Subcutaneous adipose tissue (tissue), 4 donors: Measurements from ENCODE around the gene ERC1. TPM values are rescaled to one million over a fixed set of nuclear protein-coding genes. Genes with fewer than 3 reads are reported as not detected.

Source experiments
- total RNA-seq, 4 donors: library from RNA; depleted of rRNA; stranded (reverse); fragments of >200 nt; gene quantifications; one replicate each; pipeline ENCODE4 v1.1.0, GENCODE V29; 2016
- TF ChIP-seq, protein P1 (sequence below): fragments of 450-650 bp; IDR thresholded peaks from one replicate; pipeline ENCODE4 v1.5.1; 2016; ENCODE audit warnings: low read depth, mild to moderate bottlenecking, control low read depth, antibody characterized with exemption, moderate library complexity

The ERC1 gene
- total RNA-seq, 4 donors from 2014 or later = 40.3 to 71.8 (median 62.3) TPM

DNA sequence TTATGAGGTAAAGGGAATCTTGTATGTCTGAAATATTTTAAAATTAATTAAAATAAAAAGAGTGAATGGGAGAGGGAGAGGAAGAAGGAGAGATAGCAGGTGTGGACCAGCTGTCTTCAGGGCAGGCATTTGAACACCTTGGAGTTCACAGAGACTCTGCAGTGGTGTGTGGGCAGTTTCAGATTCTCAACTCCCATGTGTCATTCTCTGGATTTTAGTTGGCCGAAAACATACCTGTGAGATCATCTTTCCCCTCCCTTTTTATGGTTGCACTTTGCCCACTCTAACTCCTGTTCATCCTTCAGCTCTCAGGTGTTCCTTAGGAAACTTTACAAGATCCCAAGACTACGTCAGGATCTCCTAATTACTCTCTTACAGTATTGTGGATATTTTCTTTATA lies 108.1 kb downstream of the ERC1 start:
- TF ChIP-seq, protein P1, sequence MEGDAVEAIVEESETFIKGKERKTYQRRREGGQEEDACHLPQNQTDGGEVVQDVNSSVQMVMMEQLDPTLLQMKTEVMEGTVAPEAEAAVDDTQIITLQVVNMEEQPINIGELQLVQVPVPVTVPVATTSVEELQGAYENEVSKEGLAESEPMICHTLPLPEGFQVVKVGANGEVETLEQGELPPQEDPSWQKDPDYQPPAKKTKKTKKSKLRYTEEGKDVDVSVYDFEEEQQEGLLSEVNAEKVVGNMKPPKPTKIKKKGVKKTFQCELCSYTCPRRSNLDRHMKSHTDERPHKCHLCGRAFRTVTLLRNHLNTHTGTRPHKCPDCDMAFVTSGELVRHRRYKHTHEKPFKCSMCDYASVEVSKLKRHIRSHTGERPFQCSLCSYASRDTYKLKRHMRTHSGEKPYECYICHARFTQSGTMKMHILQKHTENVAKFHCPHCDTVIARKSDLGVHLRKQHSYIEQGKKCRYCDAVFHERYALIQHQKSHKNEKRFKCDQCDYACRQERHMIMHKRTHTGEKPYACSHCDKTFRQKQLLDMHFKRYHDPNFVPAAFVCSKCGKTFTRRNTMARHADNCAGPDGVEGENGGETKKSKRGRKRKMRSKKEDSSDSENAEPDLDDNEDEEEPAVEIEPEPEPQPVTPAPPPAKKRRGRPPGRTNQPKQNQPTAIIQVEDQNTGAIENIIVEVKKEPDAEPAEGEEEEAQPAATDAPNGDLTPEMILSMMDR = no peak

DNA sequence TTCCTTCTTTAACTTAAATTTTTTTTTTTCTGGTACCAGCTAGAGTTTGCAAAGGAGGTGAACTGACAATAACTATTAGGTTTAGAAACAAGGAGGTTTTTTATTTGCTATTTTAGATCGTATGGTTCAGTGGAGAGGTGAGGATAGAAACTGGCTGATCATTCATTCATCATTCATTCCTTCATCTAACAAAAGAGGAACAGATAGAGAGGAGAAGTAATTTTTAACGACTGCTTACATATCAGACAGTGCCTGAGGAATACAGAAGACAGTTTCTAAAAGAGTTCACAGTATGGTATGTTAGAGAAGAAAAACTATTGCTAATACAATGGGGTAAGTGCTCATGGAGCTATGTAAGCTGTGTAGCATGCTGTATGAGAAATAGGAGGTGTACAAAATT lies 111.1 kb downstream of the ERC1 start:
- TF ChIP-seq, protein P1 = no peak

DNA sequence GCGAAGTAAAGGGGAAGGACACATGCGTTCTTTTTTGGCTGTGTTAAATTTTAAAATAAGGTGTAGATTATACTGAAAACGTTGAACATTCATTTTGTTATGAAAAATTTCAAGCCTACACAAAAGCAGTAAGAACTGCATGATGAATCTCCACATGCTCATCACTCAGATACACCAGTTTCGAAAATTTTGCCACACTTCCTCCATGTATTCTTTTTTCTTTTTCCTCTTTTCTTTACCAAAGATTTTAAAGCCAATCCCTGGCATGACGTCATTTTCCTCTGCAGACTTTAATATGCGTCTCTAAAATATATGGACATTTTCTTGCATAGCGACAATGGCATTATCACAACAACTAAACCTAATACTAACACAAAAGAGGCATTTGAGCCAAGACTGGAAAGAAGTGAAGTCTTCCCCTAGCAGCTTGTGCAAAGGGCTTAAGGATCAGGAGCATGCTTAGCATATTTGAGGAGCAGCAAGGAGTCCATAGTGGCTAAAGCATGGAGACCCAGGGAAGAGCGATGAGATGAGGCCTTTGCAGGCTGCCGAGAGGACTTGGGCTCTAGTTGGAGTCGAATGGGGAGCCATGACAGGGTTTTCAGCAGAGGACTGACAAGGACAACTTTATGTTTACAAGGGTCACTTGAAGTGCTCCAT lies 111.9 kb downstream of the ERC1 start:
- TF ChIP-seq, protein P1 = no peak

DNA sequence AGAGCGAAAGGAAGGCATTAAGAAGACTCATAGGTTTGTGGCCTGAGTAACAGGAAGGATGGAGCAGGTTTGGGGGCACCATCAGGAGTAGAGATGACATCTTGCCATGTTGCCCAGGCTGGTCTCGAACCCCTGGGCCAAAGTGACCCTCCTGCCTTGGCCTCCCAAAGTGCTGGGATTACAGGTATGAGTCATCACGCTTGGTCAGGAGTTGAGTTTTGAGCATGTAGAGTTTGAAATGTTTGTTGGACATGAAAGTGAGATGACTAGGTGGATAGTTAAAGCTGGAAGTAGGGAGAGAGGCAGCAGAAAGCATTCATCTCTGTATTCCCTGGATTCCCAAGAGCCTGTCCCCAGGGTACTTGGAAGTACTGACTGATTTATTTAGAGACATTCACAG lies 112.6 kb downstream of the ERC1 start:
- TF ChIP-seq, protein P1 = no peak

DNA sequence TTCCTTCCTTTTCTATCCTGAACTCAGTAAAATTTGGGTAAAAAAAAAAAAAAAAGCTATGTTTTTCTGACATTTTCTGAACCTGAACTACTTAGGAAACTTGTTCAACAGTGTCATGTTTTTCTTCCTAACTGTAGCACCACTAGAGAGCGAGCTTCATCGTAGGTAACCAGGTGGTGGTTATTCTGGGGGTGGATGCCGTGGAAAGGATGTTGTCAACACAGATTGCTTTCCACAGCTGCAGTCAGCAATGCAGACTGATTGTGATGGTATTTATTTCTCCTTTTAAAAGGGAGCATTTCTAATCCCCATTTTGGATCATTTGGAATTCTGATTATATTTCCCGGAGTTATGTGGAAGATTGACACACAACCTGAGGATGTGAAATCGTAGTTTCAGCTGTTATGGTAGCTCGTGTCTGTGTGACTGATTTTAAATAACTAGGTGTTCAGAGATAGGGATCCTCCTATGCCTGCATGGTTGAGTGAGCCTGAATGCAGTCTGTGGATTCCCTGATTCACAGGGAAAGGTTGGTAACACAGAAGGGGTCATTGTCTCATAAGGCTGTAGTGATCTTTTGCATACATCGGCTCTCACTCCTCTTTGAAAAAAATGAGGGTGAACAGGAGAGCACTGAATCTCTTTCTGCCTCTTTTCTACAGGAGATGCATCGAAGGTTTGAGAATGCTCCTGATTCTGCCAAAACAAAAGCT lies 113.2 kb downstream of the ERC1 start:
- TF ChIP-seq, protein P1 = no peak

DNA sequence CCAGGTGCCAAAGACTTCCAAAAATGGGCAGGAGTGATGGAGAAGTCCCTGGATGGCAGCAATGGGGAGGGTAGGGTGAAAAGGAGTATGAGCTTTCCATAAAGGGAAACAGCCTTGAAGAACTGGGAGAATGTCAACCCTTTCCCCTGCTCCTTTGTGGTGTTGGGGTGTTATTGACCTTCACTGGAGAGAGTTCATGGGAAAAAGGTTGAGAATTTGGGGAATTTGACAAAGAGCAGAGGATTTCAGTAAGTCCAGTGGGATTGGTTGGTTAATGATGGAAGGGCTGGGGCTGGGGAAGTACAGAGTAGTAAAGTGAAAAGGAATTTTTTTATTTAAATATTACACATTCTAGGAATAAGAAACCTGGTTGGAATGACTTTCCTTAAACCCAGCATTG lies 116.6 kb downstream of the ERC1 start:
- TF ChIP-seq, protein P1 = no peak

DNA sequence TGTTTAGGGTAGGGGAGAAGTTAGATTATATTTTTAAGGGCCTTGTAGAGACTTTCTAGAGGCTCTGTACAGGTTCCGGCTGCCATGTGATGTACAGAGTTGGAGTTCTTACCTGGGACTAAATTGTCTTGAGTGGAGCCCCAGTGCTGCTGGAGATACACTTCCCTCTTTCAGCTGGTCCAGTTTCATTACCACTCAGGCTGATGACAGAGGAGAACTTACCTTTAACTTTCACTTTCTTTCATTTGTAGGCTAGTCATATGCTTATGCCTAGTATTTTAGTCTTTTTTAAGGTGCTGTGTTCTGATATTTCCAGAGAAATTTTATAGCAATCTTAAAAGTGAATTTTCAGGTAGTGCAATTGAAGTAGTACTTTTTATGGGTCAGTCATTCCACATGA lies 117.3 kb downstream of the ERC1 start:
- TF ChIP-seq, protein P1 = no peak
